ENCODE data around the gene GATA2.

Gene GATA2

DNA sequence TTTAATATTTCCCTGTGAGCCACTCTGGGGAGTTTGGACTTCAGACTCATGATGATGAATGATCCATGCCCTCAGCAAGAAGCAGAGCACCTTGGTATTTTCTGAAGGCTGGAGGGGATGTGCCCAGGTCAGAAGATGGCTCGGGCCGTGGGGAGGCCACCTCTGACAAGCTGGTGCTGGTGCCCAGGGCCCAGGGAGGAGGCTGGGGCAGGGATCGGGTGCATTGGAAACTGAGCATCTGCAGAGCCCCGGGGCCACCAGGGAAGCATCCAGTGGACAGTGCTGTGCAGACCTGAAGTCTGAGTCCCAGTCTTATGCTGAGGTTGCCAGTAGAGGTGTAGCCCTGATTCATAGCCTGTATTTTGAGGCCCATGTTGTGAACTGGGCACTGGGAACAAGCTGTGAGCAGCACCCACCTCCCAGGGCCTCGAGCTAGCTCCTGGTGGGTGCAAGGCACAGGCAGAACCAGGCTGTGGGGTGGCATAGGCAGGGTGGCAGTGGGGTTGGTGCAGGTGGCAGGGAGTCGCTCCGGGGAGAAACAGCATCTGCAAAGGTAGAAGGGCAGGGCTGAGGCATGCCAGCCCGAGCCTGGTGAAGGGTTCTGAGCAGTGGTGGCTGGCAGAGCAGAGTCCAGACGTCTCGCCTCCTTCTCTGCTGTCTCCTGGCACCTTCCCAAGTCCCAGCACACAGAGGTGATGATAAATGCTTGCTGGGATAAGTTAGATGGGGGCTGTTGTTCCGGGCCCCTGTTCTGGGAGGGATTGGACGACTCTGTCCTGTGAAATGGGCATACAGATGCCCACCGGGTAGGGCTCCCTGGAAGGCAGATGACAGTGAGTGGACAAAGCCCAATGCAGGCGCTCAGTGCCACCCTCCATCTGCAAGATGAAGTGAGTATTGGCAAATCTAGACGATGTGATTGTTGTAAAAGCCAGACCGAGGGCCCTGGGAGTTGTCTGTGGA, 36.9 kb downstream of the GATA2 start:
- DNase-seq: no peak

DNA sequence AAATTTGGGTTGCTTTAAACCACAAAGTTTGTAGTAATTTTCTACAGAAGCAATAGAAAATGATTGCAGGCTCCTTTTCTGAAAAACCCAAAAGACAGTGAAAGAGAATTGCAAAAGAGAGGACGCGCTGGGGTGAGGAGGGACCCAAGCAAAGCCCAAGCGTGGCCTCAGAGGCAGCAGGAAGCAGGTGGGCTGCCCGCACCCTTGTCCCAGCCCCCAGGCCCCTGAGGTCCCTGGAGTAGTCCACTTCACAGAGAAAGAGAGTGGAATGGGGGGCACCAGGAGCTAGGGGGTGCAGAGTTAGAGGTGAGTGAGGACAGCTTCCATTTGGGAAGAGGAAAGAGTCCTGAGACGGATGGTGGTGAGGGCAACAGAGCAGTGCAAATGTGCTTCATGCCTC, 37.9 kb downstream of the GATA2 start:
- DNase-seq: no peak

DNA sequence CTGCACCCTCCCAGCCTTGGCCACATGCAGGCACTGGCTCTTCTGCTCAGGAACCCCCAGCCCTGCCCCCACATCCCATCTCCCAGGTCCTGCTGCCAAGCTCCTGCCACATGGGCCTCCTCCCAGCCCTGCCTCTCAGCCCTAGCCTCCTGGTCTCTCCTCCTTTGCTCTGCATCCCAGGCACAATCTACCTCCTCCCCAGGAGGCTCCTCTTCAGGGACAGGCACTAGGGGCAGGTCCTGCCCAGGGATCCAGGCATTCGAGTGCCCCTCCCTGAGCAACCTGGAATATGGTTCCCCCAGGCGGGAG, 38.7 kb downstream of the GATA2 start:
- DNase-seq: no peak

GRCh38 chr3:128453501-128454309, 39.3 kb downstream of the GATA2 start:
- no peak for DNase-seq

- no peak for DNase-seq
Observed at GRCh38 chr3:128452678-128453275, 40.2 kb downstream of the GATA2 start.

DNA sequence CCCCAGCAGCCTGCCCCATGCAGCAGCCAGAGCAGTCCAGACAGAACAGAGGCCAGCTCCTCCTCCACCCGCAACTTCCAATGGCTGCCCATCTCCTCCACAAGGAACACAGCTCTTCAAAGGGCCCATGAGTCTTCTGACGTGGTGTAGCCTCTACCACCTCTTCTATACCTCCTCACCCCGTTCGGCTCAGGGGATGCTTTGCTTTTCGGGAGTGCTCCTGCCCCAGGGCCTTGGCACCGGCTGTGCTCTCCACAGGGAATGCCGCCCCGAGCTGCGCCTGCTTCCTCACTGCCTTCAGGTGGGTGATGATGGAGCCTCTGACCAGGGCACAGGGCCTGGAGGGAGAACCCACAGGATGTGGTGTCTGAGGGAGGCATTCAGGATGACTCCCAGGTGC, 40.9 kb downstream of the GATA2 start:
- DNase-seq: no peak

DNA sequence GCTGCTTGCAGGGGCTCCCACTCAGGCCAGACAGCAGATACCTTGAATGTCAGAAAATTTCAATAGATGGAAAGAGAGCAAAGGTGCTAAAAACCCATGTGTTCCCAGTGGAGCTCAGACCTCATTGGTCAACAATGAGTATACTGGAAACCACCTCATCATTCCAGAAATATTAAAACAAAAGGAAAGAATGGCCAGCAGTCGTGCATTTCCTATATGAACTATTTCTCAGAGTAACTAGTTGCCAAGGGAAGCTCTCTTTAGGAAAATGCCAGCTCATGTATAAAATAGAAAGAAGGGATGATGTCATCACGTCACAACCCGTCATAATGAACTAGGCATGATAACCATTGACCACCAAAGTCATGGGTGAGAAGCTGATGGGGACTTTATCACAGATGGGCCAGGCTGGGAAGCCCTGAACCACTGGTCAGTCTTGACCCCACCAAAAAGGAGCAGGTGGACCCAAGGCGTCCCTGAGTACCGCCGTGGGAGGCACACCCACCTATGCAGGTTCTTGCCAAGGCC, 43.8 kb downstream of the GATA2 start:
- DNase-seq: no peak

DNA sequence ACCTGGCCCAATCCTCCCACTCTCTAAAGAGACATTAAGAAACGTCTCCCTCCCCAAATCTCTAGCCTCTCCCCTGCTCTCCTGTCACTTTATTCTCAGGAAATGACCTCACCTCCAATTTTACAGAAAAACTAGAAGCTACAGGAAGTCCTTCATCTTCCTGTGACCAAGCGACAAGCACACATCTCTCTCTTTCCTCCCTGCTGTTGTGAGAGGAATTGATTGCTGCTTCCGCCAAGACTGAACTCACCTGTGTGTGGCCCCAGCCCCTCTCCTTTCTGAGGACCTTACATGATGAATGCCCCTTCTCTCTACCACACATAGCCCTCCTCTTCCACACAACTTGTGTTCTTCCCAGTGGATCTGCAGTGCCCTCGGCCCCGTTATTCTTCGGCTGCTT, 44.5 kb downstream of the GATA2 start:
- no peak for DNase-seq

- DNase-seq: no peak
Observed at GRCh38 chr3:128447561-128448013, 45.4 kb downstream of the GATA2 start.

GRCh38 chr3:128446821-128447220, 46.2 kb downstream of the GATA2 start:
- DNase-seq: no peak

- DNase-seq: no peak
Observed at GRCh38 chr3:128445357-128445756, 47.6 kb downstream of the GATA2 start.

GRCh38 chr3:128443771-128444170, 49.2 kb downstream of the GATA2 start:
- DNase-seq: no peak

DNA sequence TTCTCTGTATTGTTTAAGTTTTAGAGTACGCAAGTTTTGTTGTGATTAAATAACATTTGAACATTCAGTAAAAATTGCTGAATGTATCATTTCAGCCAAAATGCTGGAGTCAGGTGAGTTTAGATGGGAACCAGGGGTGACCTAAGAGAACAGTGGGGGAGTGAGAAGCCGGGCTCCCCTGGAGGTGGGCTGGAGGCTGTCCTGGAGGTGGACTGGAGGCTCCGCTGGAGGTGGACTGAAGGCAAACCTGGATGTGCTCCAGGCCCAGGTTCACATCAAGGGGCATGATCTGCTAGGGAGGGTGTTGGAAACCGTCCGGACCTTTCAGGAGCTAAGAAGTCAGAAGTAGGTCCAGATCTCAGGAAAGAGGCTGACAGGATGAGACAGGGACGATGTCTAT, 50.1 kb downstream of the GATA2 start:
- DNase-seq: no peak

DNA sequence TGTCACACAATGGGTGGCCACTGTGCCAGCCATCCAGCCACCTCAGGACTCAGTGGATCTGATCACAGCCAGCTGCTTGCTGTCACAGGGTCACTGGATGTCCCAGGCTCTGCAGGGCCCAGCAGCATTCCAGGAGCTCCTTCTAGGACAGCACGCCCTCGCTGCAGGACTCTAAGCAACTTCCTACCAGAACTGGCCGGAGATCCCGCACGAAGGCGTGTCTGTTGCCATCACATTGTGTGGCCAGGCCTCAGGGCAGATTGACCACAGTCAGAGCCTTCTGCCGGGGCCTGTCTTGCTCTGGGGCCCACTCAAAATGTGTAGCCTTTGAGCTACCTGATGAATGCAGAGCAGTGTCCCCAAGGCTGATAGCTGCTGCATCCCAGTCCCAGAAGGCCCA, 50.9 kb downstream of the GATA2 start:
- DNase-seq: no peak

- no peak for DNase-seq
Observed at GRCh38 chr3:128439226-128439625, 53.8 kb downstream of the GATA2 start.

DNA sequence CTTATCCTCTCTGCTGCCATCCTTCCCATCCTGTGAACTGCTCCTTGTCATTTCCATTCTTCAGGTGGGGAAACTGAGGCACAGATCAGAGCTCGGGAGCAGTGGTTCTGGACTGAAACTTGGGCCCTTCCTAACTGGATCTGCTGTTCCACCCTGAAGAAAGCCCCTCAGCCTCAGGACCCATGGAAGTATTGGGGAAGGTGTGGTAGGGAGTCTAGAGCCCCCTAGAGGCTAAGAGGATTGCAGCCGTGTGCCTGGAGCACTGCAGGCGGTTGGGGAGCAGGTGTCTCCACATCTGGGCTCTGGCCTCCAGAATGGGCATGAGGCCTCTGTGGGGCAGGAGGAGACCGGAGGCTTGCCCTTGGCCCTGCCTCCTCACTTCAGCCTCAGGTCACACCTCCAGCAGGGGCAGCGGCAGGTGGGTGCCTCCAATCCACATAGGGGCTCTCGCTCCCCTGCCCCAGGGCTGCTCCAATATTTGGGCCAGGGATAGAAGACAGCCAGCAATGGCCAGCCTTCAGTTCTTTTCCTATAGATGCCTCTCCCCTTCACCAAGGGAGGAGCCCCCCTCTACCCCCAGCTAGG, 54.4 kb downstream of the GATA2 start:
- no peak for DNase-seq

GRCh38 chr3:128436214-128436613, 56.8 kb downstream of the GATA2 start:
- DNase-seq: no peak

- DNase-seq: no peak
Observed at GRCh38 chr3:128435561-128435960, 57.4 kb downstream of the GATA2 start.

DNA sequence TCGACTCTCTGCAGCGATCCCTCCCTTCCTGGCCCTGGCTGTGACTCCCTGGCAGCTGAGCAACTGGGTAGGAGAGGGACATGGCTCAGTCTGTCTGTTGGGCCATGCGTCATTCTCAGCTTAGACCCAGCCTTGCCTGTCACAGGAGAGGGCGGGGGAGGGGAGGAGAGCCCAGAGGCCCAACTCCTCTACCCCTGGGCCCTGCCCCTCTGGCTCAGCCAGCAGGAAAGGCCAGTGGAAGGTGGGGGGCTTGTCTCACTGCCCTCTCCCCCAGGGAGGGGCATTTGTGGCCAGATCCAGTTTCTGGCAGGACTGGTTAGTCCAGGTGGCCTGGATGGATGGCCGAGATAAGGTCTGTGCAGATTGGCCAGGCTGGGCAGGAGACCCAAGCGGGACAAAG, 57.9 kb downstream of the GATA2 start:
- DNase-seq: no peak

DNA sequence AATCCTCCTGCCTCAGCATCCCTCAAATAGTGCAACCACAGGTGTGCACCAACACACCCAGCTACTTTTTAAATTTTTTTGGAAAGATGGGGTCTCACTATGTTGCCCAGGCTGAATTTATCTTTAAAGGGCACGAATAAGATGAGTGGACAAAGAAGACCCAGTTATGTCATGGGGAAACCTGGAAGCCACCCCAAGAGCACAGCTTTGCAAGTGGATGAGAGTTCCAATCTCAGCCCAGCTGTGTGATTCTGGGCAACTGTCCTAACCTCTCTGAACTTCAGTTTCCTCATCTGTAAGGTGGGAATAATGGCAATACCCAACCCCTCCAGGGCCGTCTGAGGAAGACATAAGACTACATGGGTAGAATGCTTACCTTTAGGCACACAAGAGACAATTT, 58.5 kb downstream of the GATA2 start:
- no peak for DNase-seq

DNA sequence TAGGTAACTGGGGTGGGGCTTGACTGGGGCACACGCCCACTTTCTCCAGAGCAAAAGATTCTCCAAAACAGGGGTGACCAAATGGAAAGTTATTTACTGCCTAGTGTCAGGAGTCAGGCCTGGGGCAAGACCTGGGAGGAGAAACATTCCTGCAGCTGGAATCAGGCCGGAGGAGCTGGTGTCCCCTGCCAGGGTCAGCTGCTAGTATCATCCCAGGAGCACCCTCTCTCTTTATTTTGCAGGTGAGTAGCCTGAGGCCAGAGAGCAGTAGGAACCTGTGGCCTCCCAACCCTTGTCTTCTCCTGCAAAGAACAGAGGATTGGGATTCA, 59.2 kb downstream of the GATA2 start:
- DNase-seq: no peak

DNA sequence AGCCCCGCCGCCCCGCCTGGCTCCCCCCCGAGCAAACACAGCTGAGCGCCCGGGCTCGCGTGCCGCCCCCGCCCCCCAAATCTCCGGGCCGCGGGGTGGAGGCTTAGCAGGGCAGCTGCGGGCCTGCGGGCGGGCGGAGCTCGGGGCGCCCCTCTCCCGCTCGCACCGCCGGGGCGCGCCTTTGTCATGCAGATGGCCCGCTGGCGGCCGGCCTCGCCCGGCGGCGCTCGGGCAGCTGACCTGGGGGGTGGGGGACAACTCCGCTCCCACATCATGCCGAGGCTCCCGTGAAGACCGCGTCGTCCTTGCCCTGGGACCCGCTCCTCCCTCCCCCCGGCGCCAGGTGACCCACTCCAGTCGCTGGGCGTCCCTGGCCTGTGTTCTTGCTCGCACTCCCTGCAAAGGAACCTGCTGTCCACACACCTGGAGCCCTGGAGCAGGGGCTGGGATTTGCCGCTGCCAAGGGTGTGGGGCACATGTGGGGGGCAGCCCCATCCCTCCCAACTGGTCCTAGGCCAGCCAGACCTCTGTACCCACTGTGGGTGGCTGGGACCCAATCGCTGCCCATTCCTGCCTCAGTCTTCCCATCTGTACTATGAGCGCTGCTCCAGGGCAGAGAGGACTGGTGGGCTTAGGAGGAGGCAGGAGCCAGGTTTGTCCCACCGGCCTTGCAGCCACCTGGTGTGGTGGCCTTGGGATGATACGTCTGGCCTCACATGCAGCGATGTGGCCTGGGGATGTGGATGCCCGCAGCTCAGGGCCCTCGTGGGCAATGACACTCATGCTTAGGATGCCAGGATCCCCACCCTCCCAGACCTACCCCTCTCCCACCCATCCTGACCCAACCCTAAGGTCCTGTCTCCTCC, 59.8 kb downstream of the GATA2 start:
- DNase-seq: no peak

Data from activated gamma-delta T cell (primary cell).